Measurements from ENCODE around the gene TP53AIP1. TPM values are rescaled to one million over a fixed set of nuclear protein-coding genes. Genes with fewer than 3 reads are reported as not detected.

TP53AIP1 gene
- polyA plus RNA-seq, 2 of the 4 experiments (the other 2 are of a cell fraction) = 0.03 to 0.08 TPM

GRCh38 chr11:128894685-128895084 lies 48.0 kb downstream of the TP53AIP1 start (continued):
- TF ChIP-seq NPAS2 (CRISPR knock-in tag; IDR thresholded peaks at IDR 0.05; ENCODE audit: borderline replicate concordance) (no peak), MYC (IDR thresholded peaks at IDR 0.05; ENCODE audit: borderline replicate concordance, low read length) (no peak), HOXB5 (CRISPR knock-in tag; IDR thresholded peaks at IDR 0.05) (no peak)

GRCh38 chr11:128894286-128894681 lies 48.4 kb downstream of the TP53AIP1 start:
- ATAC-seq (no peak), DNase-seq (ENCODE audit: low read depth in 1 of 2, low spot score in 1 of 2) (no peak), FAIRE-seq (no peak)
- Histone ChIP-seq H3K4me1 (no peaks in the 10 kb centered on the region), H3K4me2 (no peak overlapping the region), H3K27ac (no peak overlapping the region), H3K4me3 (no peak overlapping the region), H3K9me3 (no peaks in the 10 kb centered on the region)
- WGBS (ENCODE audit: missing lambda C conversion rate) = 81% methylated on average over 3 of the region's 3 CpGs
- POLR2A ChIA-PET = no interaction called here
- CTCF ChIA-PET = interaction anchor here (1.3 to 2.8 kb wide), 3 partner anchors 9 to 62 kb away, joined by 4 to 20 read pairs (median 5); no protein-coding TSS in a partner anchor
- TF ChIP-seq CTCF (IDR thresholded peaks at IDR 0.05) = no peak
- no peak for TF ChIP-seq CEBPB (IDR thresholded peaks at IDR 0.05)
- no peak for TF ChIP-seq RAD21 (conservative IDR thresholded peaks at IDR 0.05 in 1 of 2, IDR thresholded peaks at IDR 0.05 in 1 of 2)
- no peak for TF ChIP-seq ZFP36 (IDR thresholded peaks at IDR 0.05; ENCODE audit: borderline replicate concordance, partially characterized antibody)
- TF ChIP-seq POLR2AphosphoS2 (conservative IDR thresholded peaks at IDR 0.05; ENCODE audit: low read length) = no peak
- TF ChIP-seq, protein P1, sequence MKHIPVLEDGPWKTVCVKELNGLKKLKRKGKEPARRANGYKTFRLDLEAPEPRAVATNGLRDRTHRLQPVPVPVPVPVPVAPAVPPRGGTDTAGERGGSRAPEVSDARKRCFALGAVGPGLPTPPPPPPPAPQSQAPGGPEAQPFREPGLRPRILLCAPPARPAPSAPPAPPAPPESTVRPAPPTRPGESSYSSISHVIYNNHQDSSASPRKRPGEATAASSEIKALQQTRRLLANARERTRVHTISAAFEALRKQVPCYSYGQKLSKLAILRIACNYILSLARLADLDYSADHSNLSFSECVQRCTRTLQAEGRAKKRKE (CRISPR knock-in tag; IDR thresholded peaks at IDR 0.05; ENCODE audit: low read depth) = no peak
- TF ChIP-seq CBX8 (IDR thresholded peaks at IDR 0.05) = no peak
- no peak for TF ChIP-seq KDM1A (IDR thresholded peaks at IDR 0.05; ENCODE audit: low read depth)
- TF ChIP-seq FOXS1 (CRISPR knock-in tag; IDR thresholded peaks at IDR 0.05) = no peak
- no peak for TF ChIP-seq FOSL2 (IDR thresholded peaks at IDR 0.05)
- no peak for TF ChIP-seq FOSL2 (CRISPR knock-in tag; IDR thresholded peaks at IDR 0.05)
- TF ChIP-seq BHLHE40 (IDR thresholded peaks at IDR 0.05; ENCODE audit: low read depth, low read length) = no peak
- no peak for TF ChIP-seq EHF (CRISPR knock-in tag; IDR thresholded peaks at IDR 0.05)
- no peak for TF ChIP-seq EHMT2 (IDR thresholded peaks at IDR 0.05; ENCODE audit: low read depth)
- TF ChIP-seq HOXB13 (CRISPR knock-in tag; IDR thresholded peaks at IDR 0.05; ENCODE audit: low read depth) = no peak
- TF ChIP-seq, protein P2, sequence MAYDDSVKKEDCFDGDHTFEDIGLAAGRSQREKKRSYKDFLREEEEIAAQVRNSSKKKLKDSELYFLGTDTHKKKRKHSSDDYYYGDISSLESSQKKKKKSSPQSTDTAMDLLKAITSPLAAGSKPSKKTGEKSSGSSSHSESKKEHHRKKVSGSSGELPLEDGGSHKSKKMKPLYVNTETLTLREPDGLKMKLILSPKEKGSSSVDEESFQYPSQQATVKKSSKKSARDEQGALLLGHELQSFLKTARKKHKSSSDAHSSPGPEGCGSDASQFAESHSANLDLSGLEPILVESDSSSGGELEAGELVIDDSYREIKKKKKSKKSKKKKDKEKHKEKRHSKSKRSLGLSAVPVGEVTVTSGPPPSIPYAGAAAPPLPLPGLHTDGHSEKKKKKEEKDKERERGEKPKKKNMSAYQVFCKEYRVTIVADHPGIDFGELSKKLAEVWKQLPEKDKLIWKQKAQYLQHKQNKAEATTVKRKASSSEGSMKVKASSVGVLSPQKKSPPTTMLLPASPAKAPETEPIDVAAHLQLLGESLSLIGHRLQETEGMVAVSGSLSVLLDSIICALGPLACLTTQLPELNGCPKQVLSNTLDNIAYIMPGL (CRISPR knock-in tag; IDR thresholded peaks at IDR 0.05; ENCODE audit: borderline replicate concordance) = no peak
- TF ChIP-seq, protein P3, sequence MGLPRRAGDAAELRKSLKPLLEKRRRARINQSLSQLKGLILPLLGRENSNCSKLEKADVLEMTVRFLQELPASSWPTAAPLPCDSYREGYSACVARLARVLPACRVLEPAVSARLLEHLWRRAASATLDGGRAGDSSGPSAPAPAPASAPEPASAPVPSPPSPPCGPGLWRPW (IDR thresholded peaks at IDR 0.05) = no peak

GRCh38 chr11:128893578-128894285 lies 48.9 kb downstream of the TP53AIP1 start:
- Histone ChIP-seq H3K27ac (no peak overlapping the region), H3K4me3 (no peak overlapping the region), H3K4me2 (no peak overlapping the region), H3K9me3 (no peaks in the 10 kb centered on the region), H3K4me1 (no peaks in the 10 kb centered on the region)
- WGBS (ENCODE audit: missing lambda C conversion rate) = 84% methylated on average over 7 of the region's 9 CpGs
- no peak for FAIRE-seq
- POLR2A ChIA-PET = no interaction called here
- no peak for DNase-seq (ENCODE audit: low read depth in 1 of 2, low spot score in 1 of 2)
- CTCF ChIA-PET = interaction anchor here (0.7 to 6.3 kb wide), 5 partner anchors 8 to 64 kb away, joined by 3 to 46 read pairs (median 4); no protein-coding TSS in a partner anchor
- TF ChIP-seq SMC3 (IDR thresholded peaks at IDR 0.05) = no peak
- no peak for TF ChIP-seq PBX3 (IDR thresholded peaks at IDR 0.05)
- no peak for TF ChIP-seq RNF2 (IDR thresholded peaks at IDR 0.05; ENCODE audit: borderline replicate concordance, low read depth)
- ATAC-seq = no peak

Measured in A549 (cell line).